HepG2 (cell line): ENCODE data around the gene DROSHA. TPM values are rescaled to one million over a fixed set of nuclear protein-coding genes. Genes with fewer than 3 reads are reported as not detected.

Experiments used
- ATAC-seq: fragments of 200-7000 bp; cut with Tn5 transposase; 3 replicates; pipeline ENCODE4 v1.9.1; 2020; ENCODE audit warnings: mild to moderate bottlenecking, moderate library complexity
- BruUV-seq: library from RNA; stranded (reverse); fragments of 400-500 nt; replicated peaks from 2 replicates; lab custom pipeline; 2021; lab: Mats Ljungman, UMichigan
- CTCF ChIA-PET: fragments of 300-600 bp; formaldehyde crosslinking; extraction: SDS; loops from one replicate; lab custom pipeline; 2021; ENCODE audit warnings: low total read pairs, inconsistent platforms, low intra/inter-chr PET ratio; lab: Yijun Ruan, JAX
- POLR2A ChIA-PET: fragments of 350-600 bp; sonication (Branson Sonifier 250); formaldehyde crosslinking; loops from one replicate; lab custom pipeline; 2020; ENCODE audit warnings: antibody characterized with exemption, inconsistent platforms; lab: Yijun Ruan, JAX
- DNase-seq: peaks from one replicate; pipeline ENCODE4 v3.0.0-alpha.2; 2015; ENCODE audit warnings: low spot score
- FAIRE-seq: peaks from 3 replicates; lab custom pipeline; 2011; peaks lifted over from hg19 to GRCh38; lab: Jason Lieb, UNC
- H2AFZ ChIP-seq: one replicate; pipeline ENCODE4 v1.6.1; 2011; ENCODE audit warnings: low read length, inconsistent platforms
- H3K27ac ChIP-seq: fragments of 300-600 bp; 3 replicates; pipeline ENCODE4 v1.8.0; 2011; ENCODE audit warnings: mixed run types, mild to moderate bottlenecking, mixed read lengths, low read length, inconsistent platforms; ENCODE audit not compliant: insufficient read depth; ENCODE audit errors: extremely low read length
- H3K27me3 ChIP-seq, 2 experiments: fragments of 200-600 bp in 1 of 2; 2 replicates in 1 of 2; 3 replicates in 1 of 2; pipeline versions ENCODE4 v1.6.0 to v1.8.0; 2011; ENCODE audit warnings: low read length in 2 of 2, mild to moderate bottlenecking in 2 of 2, moderate library complexity in 2 of 2, inconsistent platforms in 1 of 2; ENCODE audit not compliant: insufficient read depth in 2 of 2, control insufficient read depth in 1 of 2
- H3K36me3 ChIP-seq, 2 experiments: fragments of 200-600 bp in 1 of 2; replicated peaks in 1 of 2; 2 replicates in 1 of 2; 3 replicates in 1 of 2; pipeline versions ENCODE4 v1.5.1 to v1.8.0; 2011; ENCODE audit warnings: low read length in 2 of 2, inconsistent platforms in 1 of 2; ENCODE audit not compliant: insufficient read depth in 2 of 2, control insufficient read depth in 1 of 2
- H3K4me1 ChIP-seq: 2 replicates; pipeline ENCODE4 v1.5.1; 2012; ENCODE audit warnings: low read length, inconsistent platforms; ENCODE audit not compliant: insufficient read depth
- H3K4me2 ChIP-seq: 2 replicates; pipeline ENCODE4 v1.6.0; 2011; ENCODE audit warnings: low read depth, low read length, inconsistent platforms
- H3K4me3 ChIP-seq, 3 experiments: fragments of 200-600 bp in 1 of 3; sonication (generic), shearing (Covaris generic) in 1 of 3; replicated peaks in 1 of 3; 2 replicates each; pipeline ENCODE4 v1.5.1; 2011 to 2016; ENCODE audit warnings: low read length in 3 of 3, inconsistent platforms in 2 of 3, low read depth in 2 of 3, mild to moderate bottlenecking in 2 of 3, control low read depth in 1 of 3, mixed read lengths in 1 of 3; ENCODE audit not compliant: insufficient read depth in 1 of 3
- H3K79me2 ChIP-seq: one replicate; pipeline ENCODE4 v1.6.1; 2011; ENCODE audit warnings: low read length, inconsistent platforms; ENCODE audit not compliant: insufficient read depth
- H3K9ac ChIP-seq: 2 replicates; pipeline ENCODE4 v1.6.0; 2011; ENCODE audit warnings: mild to moderate bottlenecking, low read depth, low read length, inconsistent platforms; ENCODE audit not compliant: insufficient read depth
- H3K9me3 ChIP-seq: 2 replicates; pipeline ENCODE4 v1.5.1; 2012; ENCODE audit warnings: mild to moderate bottlenecking, low read length
- H4K20me1 ChIP-seq: 2 replicates; pipeline ENCODE4 v1.6.0; 2011; ENCODE audit warnings: inconsistent platforms, mild to moderate bottlenecking, low read length, moderate library complexity; ENCODE audit not compliant: insufficient read depth
- ATAD3A ChIP-seq: sonication (generic); formaldehyde crosslinking; IDR thresholded peaks from 2 replicates; pipeline ENCODE4 v1.4.0; 2020; ENCODE audit warnings: missing genetic modification reagents
- FLYWCH1 ChIP-seq: sonication (generic); formaldehyde crosslinking; IDR thresholded peaks from 2 replicates; pipeline ENCODE4 v1.8.1; 2023; ENCODE audit warnings: mild to moderate bottlenecking, missing genetic modification reagents
- GTF2F1 ChIP-seq: fragments of 150-350 bp; IDR thresholded peaks from 2 replicates; pipeline ENCODE4 v1.6.1; 2014; ENCODE audit warnings: low read length
- KLF12 ChIP-seq: sonication (generic); formaldehyde crosslinking; IDR thresholded peaks from 2 replicates; pipeline ENCODE4 v1.4.0; 2020; ENCODE audit warnings: missing genetic modification reagents, borderline replicate concordance
- KLF9 ChIP-seq: IDR thresholded peaks from 2 replicates; pipeline ENCODE4 v1.6.1; 2016; ENCODE audit warnings: low read depth
- PAF1 ChIP-seq: IDR thresholded peaks from 2 replicates; pipeline ENCODE4 v1.6.1; 2016; ENCODE audit warnings: missing genetic modification reagents, missing compliant biosample characterization
- ZC3H13 ChIP-seq: sonication (generic); formaldehyde crosslinking; IDR thresholded peaks from 2 replicates; pipeline ENCODE4 v1.8.1; 2023; ENCODE audit warnings: mild to moderate bottlenecking, missing genetic modification reagents, moderate library complexity
- ZNF605 ChIP-seq: sonication (generic); formaldehyde crosslinking; IDR thresholded peaks from 2 replicates; pipeline ENCODE4 v1.8.0; 2022; ENCODE audit warnings: mild to moderate bottlenecking, missing genetic modification reagents
- ZSCAN9 ChIP-seq: IDR thresholded peaks from 2 replicates; pipeline ENCODE4 v1.6.1; 2016; ENCODE audit warnings: borderline replicate concordance
- WGBS: methylation state at CpG from one replicate; pipeline ENCODE4 v1.1.6; 2017; ENCODE audit warnings: low lambda C conversion rate; 5-methylcytosine and 5-hydroxymethylcytosine counted together
- in situ Hi-C: cut with HindIII; loops from 2 replicates; pipeline ENCODE4 v1.10.0; 2017; ENCODE audit warnings: low pct_unique_long_range_greater_than_20kb; ENCODE audit not compliant: extremely low pct_ligation_motif_present
- intact Hi-C: fragments of 100-400 bp; cut with micrococcal nuclease; formaldehyde crosslinking; loops from one replicate; pipeline ENCODE4 v1.10.0; 2022; ENCODE audit not compliant: unreplicated experiment
- polyA plus RNA-seq, 8 experiments: library from polyadenylated mRNA; depleted of rRNA in 3 of 8; stranded (reverse) in 7 of 8; unstranded in 1 of 8; fragments of >200 nt; fragmentation: Illumina TruSeq in 4 of 8; extraction: Trizol in 4 of 8; gene quantifications; 2 replicates each; pipeline versions ENCODE4 v1.2.1 to v1.2.3, GENCODE V29; 2011 to 2016; ENCODE audit warnings: low read depth in 4 of 8, missing spikeins in 1 of 8, mixed read lengths in 1 of 8; ENCODE audit not compliant: insufficient read depth in 1 of 8
- total RNA-seq, 5 experiments: library from RNA; depleted of rRNA; stranded (reverse); fragments of >200 nt; fragmentation: Illumina TruSeq; extraction: Trizol; gene quantifications; 2 replicates each; pipeline ENCODE4 v1.2.3, GENCODE V29; 2016; ENCODE audit warnings: low read depth in 1 of 5
- TF ChIP-seq, protein P1 (sequence below): sonication (generic); formaldehyde crosslinking; IDR thresholded peaks from 2 replicates; pipeline ENCODE4 v1.4.0; 2020; ENCODE audit warnings: missing genetic modification reagents
- TF ChIP-seq, protein P2 (sequence below): sonication (generic); formaldehyde crosslinking; IDR thresholded peaks from 2 replicates; pipeline ENCODE4 v1.4.0; 2020; ENCODE audit warnings: missing genetic modification reagents, mild to moderate bottlenecking, borderline replicate concordance

Gene DROSHA
- total and polyA plus RNA-seq, 2 of the 13 experiments (the other 11 are each of a cell fraction or from before 2014, with no cell fraction given), result 22.3 to 29.4 TPM

DNA sequence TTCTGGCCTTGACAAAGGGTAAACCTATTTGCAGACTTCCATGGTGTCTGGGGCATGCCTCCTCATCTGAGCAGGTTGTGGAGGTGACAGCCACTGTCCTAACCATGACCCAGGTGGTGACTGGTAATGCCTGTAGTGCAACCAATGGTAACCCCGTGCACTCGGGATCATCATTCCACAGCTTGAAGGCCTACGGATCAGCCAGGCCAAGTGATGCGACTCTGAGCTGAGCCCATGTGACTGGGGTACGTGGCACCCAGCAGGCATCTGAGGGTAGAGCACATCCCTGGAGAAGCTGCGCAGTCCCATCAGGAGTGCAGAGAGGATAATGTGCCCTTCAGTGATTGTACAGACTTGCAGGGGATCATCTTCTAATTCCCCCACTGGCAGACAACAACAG lies 35.0 kb downstream of the DROSHA start (continued):
- TF ChIP-seq ATAD3A, result no peak

DNA sequence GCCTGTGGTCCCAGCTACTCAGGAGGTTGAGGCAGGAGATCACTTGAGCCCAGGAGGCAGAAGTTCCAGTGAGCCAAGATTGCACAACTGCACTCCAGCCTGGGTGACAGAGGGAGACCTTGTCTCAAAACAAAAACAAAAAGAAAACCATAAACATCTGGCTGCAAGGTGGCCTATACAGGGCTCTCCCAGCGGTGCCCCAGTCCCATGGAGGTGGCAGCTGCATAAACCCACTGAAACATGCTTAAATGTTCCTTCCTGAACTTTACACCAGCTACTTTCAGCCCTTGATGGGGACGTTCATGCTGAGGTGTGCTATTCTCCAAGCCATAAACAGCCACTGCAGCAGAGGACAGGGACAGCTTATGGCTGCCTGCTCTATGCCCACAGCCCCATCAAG lies 35.6 kb downstream of the DROSHA start:
- no peak for FAIRE-seq
- Histone ChIP-seq H3K9ac (no peak overlapping the region), H3K27me3 (no peaks in the 10 kb centered on the region), H3K4me3 (no peak overlapping the region), H3K27ac (no peak overlapping the region)
- DNase-seq, result no peak
- POLR2A ChIA-PET, result no interaction called here
- in situ Hi-C loops, result no loop called here
- no TSS peak for BruUV-seq
- TF ChIP-seq, protein P1, sequence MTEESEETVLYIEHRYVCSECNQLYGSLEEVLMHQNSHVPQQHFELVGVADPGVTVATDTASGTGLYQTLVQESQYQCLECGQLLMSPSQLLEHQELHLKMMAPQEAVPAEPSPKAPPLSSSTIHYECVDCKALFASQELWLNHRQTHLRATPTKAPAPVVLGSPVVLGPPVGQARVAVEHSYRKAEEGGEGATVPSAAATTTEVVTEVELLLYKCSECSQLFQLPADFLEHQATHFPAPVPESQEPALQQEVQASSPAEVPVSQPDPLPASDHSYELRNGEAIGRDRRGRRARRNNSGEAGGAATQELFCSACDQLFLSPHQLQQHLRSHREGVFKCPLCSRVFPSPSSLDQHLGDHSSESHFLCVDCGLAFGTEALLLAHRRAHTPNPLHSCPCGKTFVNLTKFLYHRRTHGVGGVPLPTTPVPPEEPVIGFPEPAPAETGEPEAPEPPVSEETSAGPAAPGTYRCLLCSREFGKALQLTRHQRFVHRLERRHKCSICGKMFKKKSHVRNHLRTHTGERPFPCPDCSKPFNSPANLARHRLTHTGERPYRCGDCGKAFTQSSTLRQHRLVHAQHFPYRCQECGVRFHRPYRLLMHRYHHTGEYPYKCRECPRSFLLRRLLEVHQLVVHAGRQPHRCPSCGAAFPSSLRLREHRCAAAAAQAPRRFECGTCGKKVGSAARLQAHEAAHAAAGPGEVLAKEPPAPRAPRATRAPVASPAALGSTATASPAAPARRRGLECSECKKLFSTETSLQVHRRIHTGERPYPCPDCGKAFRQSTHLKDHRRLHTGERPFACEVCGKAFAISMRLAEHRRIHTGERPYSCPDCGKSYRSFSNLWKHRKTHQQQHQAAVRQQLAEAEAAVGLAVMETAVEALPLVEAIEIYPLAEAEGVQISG (CRISPR knock-in tag), result no peak
- no peak for TF ChIP-seq ZNF605
- TF ChIP-seq PAF1 (CRISPR knock-in tag), result no peak
- TF ChIP-seq, all 625 proteins: peak for 0
- no peaks in the 10 kb centered on the region for H3K79me2 ChIP-seq
- H4K20me1 ChIP-seq, result no peaks in the 10 kb centered on the region
- CTCF ChIA-PET, result no interaction called here
- 100% methylated on average over 2 of the region's 2 CpGs for WGBS
- no peak overlapping the region for H3K4me2 ChIP-seq
- no peaks in the 10 kb centered on the region for H3K9me3 ChIP-seq
- ATAC-seq, result no peak
- no peak overlapping the region for H2AFZ ChIP-seq
- intact Hi-C loops, result no loop called here
- H3K36me3 ChIP-seq, result peaks cover 12 to 84% of the 10 kb centered on the region in 2 experiments
- H3K4me1 ChIP-seq, result no peaks in the 10 kb centered on the region

DNA sequence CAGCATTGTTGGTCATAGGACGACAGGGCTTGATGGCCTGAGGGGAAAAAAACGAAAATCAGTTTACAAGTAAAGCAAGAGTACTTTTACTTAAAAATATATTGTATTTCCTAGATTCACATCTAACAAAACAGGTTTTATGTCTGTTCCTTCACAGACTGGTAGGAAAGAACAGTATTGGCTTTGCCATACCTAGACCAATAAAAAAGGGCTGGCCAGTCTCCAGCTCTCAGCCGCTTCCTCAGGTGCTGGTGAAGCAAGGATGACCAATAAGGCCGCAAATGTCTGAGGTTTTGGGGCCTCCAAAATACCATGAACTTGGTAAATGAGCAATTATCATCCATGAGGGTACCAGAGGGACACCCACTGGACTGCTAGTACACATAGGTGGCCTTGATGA lies 36.6 kb downstream of the DROSHA start:
- in situ Hi-C loops, result no loop called here
- 95% methylated on average over 4 of the region's 4 CpGs for WGBS
- BruUV-seq, result no TSS peak
- no peak overlapping the region for H3K4me2 ChIP-seq
- ChIA-PET CTCF (no interaction called here), POLR2A (no interaction called here)
- no peak overlapping the region for H3K27ac ChIP-seq
- no peak for ATAC-seq
- H3K79me2 ChIP-seq, result no peaks in the 10 kb centered on the region
- H3K27me3 ChIP-seq, result no peaks in the 10 kb centered on the region
- H3K4me3 ChIP-seq, result no peak overlapping the region
- H3K9ac ChIP-seq, result no peak overlapping the region
- H4K20me1 ChIP-seq, result no peaks in the 10 kb centered on the region
- no peak for DNase-seq
- no peak overlapping the region for H2AFZ ChIP-seq
- no peak for FAIRE-seq
- H3K9me3 ChIP-seq, result no peaks in the 10 kb centered on the region
- intact Hi-C loops, result no loop called here
- H3K4me1 ChIP-seq, result no peaks in the 10 kb centered on the region
- peaks cover 9 to 80% of the 10 kb centered on the region in 2 experiments for H3K36me3 ChIP-seq
- TF ChIP-seq KLF12 (CRISPR knock-in tag) (no peak), FLYWCH1 (CRISPR knock-in tag) (no peak), ZSCAN9 (CRISPR knock-in tag) (no peak), GTF2F1 (no peak), ZC3H13 (CRISPR knock-in tag) (no peak), KLF9 (CRISPR knock-in tag) (no peak)
- TF ChIP-seq, protein P2, sequence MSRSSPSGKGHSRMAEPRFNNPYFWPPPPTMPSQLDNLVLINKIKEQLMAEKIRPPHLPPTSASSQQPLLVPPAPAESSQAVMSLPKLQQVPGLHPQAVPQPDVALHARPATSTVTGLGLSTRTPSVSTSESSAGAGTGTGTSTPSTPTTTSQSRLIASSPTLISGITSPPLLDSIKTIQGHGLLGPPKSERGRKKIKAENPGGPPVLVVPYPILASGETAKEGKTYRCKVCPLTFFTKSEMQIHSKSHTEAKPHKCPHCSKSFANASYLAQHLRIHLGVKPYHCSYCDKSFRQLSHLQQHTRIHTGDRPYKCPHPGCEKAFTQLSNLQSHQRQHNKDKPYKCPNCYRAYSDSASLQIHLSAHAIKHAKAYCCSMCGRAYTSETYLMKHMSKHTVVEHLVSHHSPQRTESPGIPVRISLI (CRISPR knock-in tag), result no peak
